Astrocyte (in vitro differentiated cells and primary cell): ENCODE data around the gene LRP10. TPM values are rescaled to one million over a fixed set of nuclear protein-coding genes. Genes with fewer than 3 reads are reported as not detected.

ENCODE experiments used
- DNase-seq: peaks from one replicate; pipeline ENCODE4 v3.0.0-alpha.2; 2010; ENCODE audit warnings: low read depth
- FAIRE-seq: peaks from 2 replicates; lab custom pipeline; 2011; peaks lifted over from hg19 to GRCh38; lab: Jason Lieb, UNC
- H2AFZ ChIP-seq: 2 replicates; pipeline ENCODE4 v1.6.0; 2012; ENCODE audit warnings: low read depth, low read length, inconsistent platforms
- H3K27ac ChIP-seq: 2 replicates; pipeline ENCODE4 v1.5.1; 2011; ENCODE audit warnings: low read depth, low read length, inconsistent platforms
- H3K27me3 ChIP-seq: 2 replicates; pipeline ENCODE4 v1.6.0; 2011; ENCODE audit warnings: low read length, inconsistent platforms; ENCODE audit not compliant: insufficient read depth
- H3K36me3 ChIP-seq: 2 replicates; pipeline ENCODE4 v1.5.1; 2011; ENCODE audit warnings: low read length, inconsistent platforms; ENCODE audit not compliant: insufficient read depth
- H3K4me1 ChIP-seq: 2 replicates; pipeline ENCODE4 v1.5.1; 2011; ENCODE audit warnings: low read length, inconsistent platforms; ENCODE audit not compliant: insufficient read depth
- H3K4me2 ChIP-seq: 2 replicates; pipeline ENCODE4 v1.6.0; 2012; ENCODE audit warnings: low read length, inconsistent platforms
- H3K4me3 ChIP-seq: 2 replicates; pipeline ENCODE4 v1.5.1; 2011; ENCODE audit warnings: low read depth, mild to moderate bottlenecking, low read length, inconsistent platforms; ENCODE audit not compliant: insufficient read depth
- H3K79me2 ChIP-seq: 2 replicates; pipeline ENCODE4 v1.6.0; 2012; ENCODE audit warnings: mild to moderate bottlenecking, low read length, inconsistent platforms; ENCODE audit not compliant: insufficient read depth
- H3K9ac ChIP-seq: 2 replicates; pipeline ENCODE4 v1.6.0; 2012; ENCODE audit warnings: mild to moderate bottlenecking, low read length, inconsistent platforms
- H3K9me3 ChIP-seq: 2 replicates; pipeline ENCODE4 v1.5.1; 2012; ENCODE audit warnings: low read depth, mild to moderate bottlenecking, low read length, inconsistent platforms; ENCODE audit not compliant: insufficient read depth
- H4K20me1 ChIP-seq: 2 replicates; pipeline ENCODE4 v1.6.0; 2012; ENCODE audit warnings: low read length, inconsistent platforms; ENCODE audit not compliant: insufficient read depth
- H3K27ac Mint-ChIP-seq: one replicate; pipeline ENCODE4 v1.8.0; 2021; ENCODE audit warnings: mild to moderate bottlenecking, mixed read lengths; ENCODE audit not compliant: unreplicated experiment
- H3K27me3 Mint-ChIP-seq: one replicate; pipeline ENCODE4 v1.8.0; 2021; ENCODE audit warnings: low read depth, mixed read lengths; ENCODE audit not compliant: unreplicated experiment
- H3K36me3 Mint-ChIP-seq: one replicate; pipeline ENCODE4 v1.8.0; 2021; ENCODE audit warnings: low read depth, mixed read lengths; ENCODE audit not compliant: unreplicated experiment
- H3K4me1 Mint-ChIP-seq: one replicate; pipeline ENCODE4 v1.8.0; 2021; ENCODE audit warnings: low read depth, mixed read lengths; ENCODE audit not compliant: unreplicated experiment
- H3K4me3 Mint-ChIP-seq: one replicate; pipeline ENCODE4 v1.8.0; 2021; ENCODE audit warnings: mild to moderate bottlenecking, moderate library complexity, mixed read lengths; ENCODE audit not compliant: unreplicated experiment
- H3K9me3 Mint-ChIP-seq: one replicate; pipeline ENCODE4 v1.8.0; 2021; ENCODE audit warnings: mild to moderate bottlenecking, mixed read lengths; ENCODE audit not compliant: unreplicated experiment
- CTCF ChIP-seq: IDR thresholded peaks from 2 replicates; pipeline ENCODE4 v1.5.1; 2011; ENCODE audit warnings: low read depth, mild to moderate bottlenecking, inconsistent platforms, low read length, moderate library complexity; ENCODE audit not compliant: insufficient read depth
- EZH2 ChIP-seq: IDR thresholded peaks from 2 replicates; pipeline ENCODE4 v1.6.1; 2012; ENCODE audit warnings: mild to moderate bottlenecking, low read length, inconsistent platforms; ENCODE audit not compliant: insufficient read depth
- total RNA-seq: library from RNA; stranded (reverse); gene quantifications from 2 replicates; pipeline ENCODE4 v1.2.1, GENCODE V29; 2021

Gene LRP10
- total RNA-seq, 1 donor from 2014 or later, result 142 TPM

GRCh38 chr14:22882529-22883172 is 11.1 kb downstream of the LRP10 start:
- Mint-ChIP-seq H3K36me3 (peaks cover 11% of the 10 kb centered on the region), H3K27me3 (peaks cover 5% of the 10 kb centered on the region), H3K9me3 (no peaks in the 10 kb centered on the region), H3K27ac (peak overlapping the region; percentile 18), H3K4me3 (peak overlapping the region; percentile 27), H3K4me1 (peaks cover 19% of the 10 kb centered on the region)
- Histone ChIP-seq H3K4me2 (peak overlapping the region; percentile 71), H3K79me2 (no peaks in the 10 kb centered on the region), H3K27ac (no peak overlapping the region), H4K20me1 (no peaks in the 10 kb centered on the region), H3K4me3 (no peak overlapping the region), H3K27me3 (no peaks in the 10 kb centered on the region), H2AFZ (peak overlapping the region; percentile 9), H3K4me1 (peaks cover 18% of the 10 kb centered on the region), H3K9me3 (no peaks in the 10 kb centered on the region), H3K36me3 (peaks cover 7% of the 10 kb centered on the region), H3K9ac (peak overlapping the region; percentile 28)
- peak; percentile 52 for DNase-seq
- no peak for TF ChIP-seq EZH2
- no peak for FAIRE-seq

- no peak within 1 kb of the TSS for H3K4me3 ChIP-seq
- H3K9ac ChIP-seq, result peak within 1 kb of the TSS; percentile 28
- Mint-ChIP-seq H3K4me3 (peak within 1 kb of the TSS; percentile 75), H3K4me1 (peaks cover 21% of the 10 kb centered on the region), H3K27me3 (peaks cover 5% of the 10 kb centered on the region), H3K9me3 (no peaks in the 10 kb centered on the region), H3K36me3 (peaks cover 5% of the 10 kb centered on the region), H3K27ac (peak within 1 kb of the TSS; percentile 36)
- H3K27me3 ChIP-seq, result no peaks in the 10 kb centered on the region
- peaks cover 3% of the 10 kb centered on the region for H3K36me3 ChIP-seq
- TF ChIP-seq CTCF, result no peak
- H3K4me2 ChIP-seq, result peak within 1 kb of the TSS; percentile 71
- H3K79me2 ChIP-seq, result no peaks in the 10 kb centered on the region
- H3K9me3 ChIP-seq, result no peaks in the 10 kb centered on the region
- peaks cover 22% of the 10 kb centered on the region for H3K4me1 ChIP-seq
- H4K20me1 ChIP-seq, result no peaks in the 10 kb centered on the region
- peak within 1 kb of the TSS; percentile 9 for H2AFZ ChIP-seq
- no peak within 1 kb of the TSS for H3K27ac ChIP-seq
- DNase-seq (no peak), FAIRE-seq (no peak)
Observed at GRCh38 chr14:22883173-22883976, 11.8 kb downstream of the LRP10 start, which contains the start of gene REM2. Gene REM2, plus strand, starts transcription at chr14:22883222. Its CDS starts 66 bp downstream, at chr14:22883288.

- Histone ChIP-seq H3K27ac (no peak overlapping the region), H3K4me2 (no peak overlapping the region), H3K36me3 (peaks cover 3% of the 10 kb centered on the region), H3K4me3 (no peak overlapping the region), H3K27me3 (no peaks in the 10 kb centered on the region), H3K79me2 (no peaks in the 10 kb centered on the region), H3K9me3 (no peaks in the 10 kb centered on the region), H3K9ac (no peak overlapping the region), H2AFZ (no peak overlapping the region), H3K4me1 (peaks cover 22% of the 10 kb centered on the region), H4K20me1 (no peaks in the 10 kb centered on the region)
- peaks cover 5% of the 10 kb centered on the region for H3K27me3 Mint-ChIP-seq
- FAIRE-seq (no peak), DNase-seq (no peak)
- H3K4me3 Mint-ChIP-seq, result no peak overlapping the region
- no peak for TF ChIP-seq CTCF
- TF ChIP-seq EZH2, result no peak
- H3K27ac Mint-ChIP-seq, result no peak overlapping the region
- peaks cover 3% of the 10 kb centered on the region for H3K36me3 Mint-ChIP-seq
- no peaks in the 10 kb centered on the region for H3K9me3 Mint-ChIP-seq
- peaks cover 21% of the 10 kb centered on the region for H3K4me1 Mint-ChIP-seq
Observed at GRCh38 chr14:22884076-22884737, 12.7 kb downstream of the LRP10 start.
